Measurements from ENCODE around the gene FGF6.

The FGF6 gene

DNA sequence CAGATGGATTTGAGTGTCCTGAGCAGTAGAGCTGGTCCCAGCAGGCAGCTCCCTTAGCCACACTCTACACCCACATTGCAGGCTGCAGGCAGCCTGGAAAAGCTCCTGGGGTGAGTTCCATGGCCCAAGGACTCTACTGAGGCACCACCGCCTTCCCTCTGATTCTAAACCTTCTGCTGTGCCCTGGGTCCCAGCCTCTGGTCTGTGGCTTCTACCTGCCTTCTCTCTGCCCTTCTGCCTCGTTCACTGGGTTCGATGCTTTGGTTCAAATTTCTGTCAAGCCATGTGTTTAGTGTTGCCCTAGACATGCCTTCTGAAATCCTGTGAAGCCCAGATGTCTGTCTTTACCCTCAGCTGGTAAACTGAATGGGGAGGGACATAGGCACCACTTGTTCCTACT is 1.5 kb upstream of the FGF6 start:
- DNase-seq (ENCODE audit: low spot score): no peak

DNA sequence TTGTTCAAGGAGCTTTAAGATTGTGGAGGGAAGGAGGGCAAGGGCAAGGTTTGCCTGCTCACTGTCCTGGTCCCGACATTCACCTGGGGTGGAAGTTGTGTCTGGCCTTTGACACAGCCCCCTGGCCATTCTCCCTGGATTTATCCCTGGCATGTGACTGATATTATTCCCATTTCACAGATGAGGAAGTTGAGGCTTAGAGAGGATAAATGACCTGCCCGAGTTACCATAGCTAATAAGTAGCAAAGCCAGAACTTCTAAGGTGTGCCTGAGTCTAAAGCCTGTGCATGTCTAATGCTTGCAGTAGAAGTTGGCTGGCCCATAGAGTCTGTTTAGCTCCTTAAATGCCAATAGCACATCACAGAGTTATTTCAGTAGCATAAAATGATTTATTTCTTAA is 720 bp upstream of the FGF6 start:
- DNase-seq (ENCODE audit: low spot score): no peak

DNA sequence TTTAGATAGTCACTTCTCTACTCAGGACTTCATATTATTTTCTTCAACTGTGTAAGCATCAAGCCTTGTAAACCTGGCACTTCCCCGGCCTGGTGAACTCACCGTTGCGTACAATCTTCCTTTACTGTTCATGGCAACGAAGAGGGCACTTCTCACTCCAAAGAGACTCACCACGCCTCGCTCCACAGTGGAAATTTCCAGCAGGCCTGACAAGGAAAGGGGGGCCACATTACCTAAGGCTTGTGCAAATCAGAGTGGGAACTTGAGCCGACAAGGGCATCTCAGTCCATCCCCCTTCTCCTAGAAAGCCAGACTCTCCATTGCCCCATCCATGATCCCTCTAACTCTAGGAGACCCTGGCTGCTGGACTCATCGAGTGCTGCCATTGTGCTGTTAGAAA is 1.6 kb downstream of the FGF6 start:
- DNase-seq (ENCODE audit: low spot score): no peak

DNA sequence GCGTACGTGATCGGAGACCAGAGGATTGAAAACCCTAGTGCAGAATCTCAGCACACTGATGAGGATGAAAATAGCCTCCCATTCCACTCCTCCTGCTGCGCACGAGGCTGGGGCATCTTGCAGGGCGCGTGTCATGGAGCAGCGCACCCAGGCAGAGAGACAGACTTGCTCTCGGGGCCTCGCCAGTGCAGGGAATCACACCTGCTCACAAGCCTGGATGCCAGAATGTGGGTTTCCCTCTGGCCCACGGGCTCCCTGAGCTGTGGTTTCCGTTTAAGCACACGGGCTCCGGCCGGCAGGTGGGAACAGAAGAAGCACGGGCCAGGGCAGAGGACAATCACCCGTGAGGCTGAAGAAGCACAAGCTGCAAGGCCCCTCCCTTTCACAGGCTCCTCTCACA is 2.0 kb downstream of the FGF6 start:
- DNase-seq (ENCODE audit: low spot score): no peak

DNA sequence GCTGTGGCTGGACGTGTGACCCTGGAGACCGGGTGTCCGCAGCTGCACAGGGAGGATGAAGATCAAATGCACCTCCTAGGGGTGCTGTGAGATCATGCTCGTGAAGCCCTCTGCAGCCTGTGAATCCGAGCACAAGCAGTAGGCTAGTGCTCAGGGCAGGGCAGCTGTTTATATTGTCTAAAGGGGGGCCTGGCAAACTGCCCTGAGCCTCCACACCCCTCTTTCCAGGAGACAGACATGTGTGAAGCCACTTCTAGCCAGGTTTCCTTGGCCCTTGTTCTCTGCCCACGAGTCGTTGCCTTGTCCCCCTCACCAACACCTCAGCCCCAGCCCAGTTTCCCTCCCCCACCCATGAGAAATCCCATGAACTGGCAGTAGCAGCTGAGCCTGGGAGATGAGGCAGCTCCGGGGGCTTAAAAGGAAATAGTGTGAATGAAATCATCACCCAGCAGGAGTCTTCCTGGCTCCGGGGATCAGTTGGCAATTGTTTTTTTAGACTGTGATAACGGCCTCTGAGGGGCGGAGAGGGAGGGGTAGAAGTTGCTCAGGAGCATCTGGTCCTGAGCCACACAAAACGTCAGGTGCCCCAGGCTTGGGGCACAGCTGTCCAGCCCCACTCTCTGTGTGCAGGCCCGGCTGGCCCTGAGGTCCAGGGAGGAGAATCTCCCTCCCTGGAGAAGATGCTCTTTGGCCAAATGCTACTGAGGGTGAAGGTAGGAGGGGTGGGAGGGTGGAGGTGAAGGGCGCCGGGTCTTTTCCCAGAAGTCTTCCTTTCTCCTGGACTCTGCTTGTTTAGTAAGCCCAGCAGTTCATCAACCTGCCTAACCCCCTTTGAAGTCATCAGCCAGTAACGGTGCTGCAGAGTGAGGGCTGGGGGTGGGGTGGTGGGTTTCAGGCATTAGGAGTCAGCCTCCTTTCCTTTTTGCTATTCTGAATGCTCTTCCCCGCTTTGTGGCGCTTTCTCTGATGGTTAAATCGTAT is 4.0 kb downstream of the FGF6 start:
- DNase-seq (ENCODE audit: low spot score): no peak

DNA sequence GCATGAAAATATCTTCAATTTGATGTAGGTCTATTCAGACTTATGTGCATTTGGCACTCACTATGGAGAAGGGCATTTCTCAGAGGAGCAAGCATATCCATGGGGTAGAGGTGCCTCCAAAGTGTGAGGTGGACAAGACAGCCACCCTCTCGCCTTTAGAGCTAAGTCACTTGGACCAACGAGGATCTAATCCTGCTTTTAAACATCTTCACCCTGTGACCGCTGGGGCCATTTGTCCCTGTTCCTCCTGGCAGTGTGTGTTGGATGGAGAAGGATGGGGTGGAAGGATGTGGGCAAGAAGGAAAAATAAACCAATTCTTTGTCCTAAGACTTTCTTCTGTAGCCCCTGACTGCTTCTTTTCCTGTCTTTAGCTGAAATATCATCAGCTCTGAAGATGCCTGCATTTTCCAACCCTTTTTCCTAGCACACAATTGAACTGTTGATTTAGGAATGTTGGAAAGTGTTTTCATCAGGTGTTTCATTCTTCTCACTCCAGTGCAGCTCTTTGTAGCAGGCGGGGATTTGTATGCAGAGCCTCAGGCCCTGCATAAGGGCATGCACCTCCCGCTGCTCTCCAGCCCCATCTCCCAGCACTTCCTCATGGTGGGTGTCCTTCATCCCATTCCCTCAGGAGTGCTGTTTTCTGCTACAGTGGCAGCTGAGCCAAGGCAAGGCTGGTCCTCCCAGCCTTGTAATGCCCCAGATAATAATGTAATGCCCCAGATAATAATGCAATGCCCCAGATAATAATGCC is 5.3 kb downstream of the FGF6 start:
- DNase-seq (ENCODE audit: low spot score): no peak

DNA sequence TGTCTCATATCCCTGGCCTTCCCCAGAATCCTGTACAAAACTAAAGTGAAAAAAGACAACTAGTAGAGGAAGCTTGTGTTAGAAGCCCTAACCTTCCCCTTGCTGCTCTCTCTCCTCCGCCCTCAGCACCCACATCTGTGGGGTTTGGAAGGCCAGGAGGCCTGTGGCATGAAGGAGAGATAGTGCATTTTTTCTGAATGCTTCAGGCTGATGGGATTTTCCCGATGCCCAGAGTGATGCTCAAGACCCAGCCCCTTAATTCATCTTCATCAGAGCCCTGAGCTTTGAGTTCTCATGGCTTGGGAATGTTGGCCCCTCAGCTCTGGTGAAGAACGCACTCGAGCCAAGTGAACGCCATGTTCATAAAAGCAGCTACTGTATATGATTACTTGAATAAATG is 5.9 kb downstream of the FGF6 start:
- DNase-seq (ENCODE audit: low spot score): no peak

DNA sequence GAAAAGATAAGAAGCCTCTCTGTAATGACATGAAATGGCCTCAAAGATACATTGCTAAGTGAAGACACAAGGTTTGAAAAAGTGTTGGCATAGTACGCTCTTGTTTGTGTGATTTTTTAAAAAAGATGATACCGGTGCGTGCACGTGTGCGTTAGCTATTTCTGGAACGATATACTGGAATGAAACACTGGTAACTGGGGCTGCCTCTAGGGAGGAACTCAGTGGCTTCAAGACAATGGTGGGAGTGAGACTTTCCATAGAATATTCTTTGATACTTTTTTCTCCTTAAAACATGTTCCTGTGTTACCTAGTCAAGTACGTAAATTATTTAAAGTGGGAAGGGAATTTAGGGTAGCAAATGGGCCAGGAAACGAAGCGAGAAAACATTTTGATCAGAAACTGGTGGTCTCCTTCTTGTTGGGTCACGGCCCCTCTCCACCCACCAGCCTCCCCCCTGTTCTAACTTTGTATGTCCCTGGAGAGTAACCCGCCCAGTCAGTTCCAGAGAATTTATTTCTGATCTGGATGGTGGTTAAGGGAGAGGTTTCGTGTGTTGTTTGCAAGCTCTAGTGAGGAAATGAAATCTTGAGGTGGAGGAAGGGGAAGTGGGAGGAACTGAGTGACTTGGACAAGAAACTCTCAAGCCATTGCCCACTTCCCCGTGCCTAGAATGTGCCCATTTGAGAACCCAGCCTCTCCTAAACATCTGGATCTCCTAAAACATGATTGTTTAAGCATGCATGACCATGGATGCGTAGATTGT is 6.6 kb downstream of the FGF6 start:
- peak; percentile 37 for DNase-seq (ENCODE audit: low spot score)

DNA sequence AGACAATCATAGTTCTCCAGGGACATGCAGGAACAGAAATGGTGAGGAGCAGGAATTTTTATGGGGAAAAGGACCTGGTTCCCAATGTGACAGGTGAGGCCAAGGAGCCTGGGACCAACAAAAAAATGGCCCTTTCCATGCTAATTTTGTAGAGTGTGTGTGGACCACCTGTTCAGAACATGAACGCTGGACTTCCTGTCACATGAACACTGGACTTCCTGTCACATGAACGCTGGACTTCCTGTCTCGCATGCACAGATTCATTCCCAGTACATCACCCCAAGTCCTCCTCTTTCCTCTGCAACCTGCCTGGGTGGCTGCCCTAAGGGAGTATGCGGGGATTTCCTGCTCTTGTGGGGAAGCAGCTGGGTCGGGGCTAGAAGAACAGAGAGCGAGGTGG is 10.1 kb downstream of the FGF6 start:
- DNase-seq (ENCODE audit: low spot score): no peak

DNA sequence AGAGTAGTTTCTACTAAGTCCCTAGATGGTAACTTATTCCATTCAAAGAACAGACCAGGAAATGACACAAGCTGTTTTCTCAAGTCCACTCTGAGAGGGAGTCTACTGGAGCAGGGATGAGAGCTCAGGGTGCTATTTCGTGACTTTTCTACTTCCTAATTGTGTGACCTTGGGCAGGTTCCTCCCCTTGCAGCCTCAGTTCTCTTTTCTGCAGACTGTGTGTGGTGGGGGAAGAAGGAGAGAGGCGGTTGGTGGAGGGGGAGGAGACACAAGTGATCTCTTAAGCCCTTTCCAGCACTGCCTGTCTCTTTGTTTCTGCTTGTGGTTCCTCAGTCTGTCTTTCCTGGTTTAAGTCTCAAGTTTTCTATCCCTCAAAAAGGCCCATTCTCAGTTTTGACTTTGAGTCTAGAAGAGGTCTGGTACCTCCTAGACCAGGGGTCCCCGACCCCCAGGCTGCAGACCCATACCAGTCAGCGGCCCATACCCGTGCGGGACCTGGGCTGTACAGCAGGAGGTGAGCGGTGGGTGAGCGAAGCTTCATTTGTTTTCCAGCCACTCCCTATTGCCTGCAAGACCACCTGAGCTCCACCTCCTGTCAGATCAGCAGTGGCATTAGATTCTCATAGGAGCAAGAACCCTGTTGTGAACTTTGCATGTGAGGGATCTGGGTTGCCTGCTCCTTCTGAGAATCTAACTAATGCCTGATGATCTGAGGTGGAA is 10.7 kb downstream of the FGF6 start:
- DNase-seq (ENCODE audit: low spot score): no peak

DNA sequence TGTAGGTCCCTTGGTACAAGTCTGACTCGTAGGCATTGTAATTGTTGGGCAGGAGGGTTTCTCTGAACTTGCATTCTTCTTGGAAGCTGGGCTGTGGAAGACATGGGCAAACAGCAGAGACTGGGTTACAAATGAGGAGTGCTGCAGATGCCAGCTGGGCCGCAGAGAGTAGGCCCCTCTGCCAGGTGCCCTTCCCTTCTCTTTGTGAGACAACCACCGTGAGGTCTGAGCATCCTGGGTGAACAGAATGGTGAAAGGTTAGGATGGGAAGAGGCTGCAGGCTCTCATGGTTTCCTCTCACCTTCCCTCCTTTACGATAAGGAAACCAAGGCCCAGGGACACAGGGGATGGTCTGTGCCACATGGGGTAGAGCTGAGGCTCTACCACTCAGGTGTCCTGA is 11.3 kb downstream of the FGF6 start:
- DNase-seq (ENCODE audit: low spot score): no peak

DNA sequence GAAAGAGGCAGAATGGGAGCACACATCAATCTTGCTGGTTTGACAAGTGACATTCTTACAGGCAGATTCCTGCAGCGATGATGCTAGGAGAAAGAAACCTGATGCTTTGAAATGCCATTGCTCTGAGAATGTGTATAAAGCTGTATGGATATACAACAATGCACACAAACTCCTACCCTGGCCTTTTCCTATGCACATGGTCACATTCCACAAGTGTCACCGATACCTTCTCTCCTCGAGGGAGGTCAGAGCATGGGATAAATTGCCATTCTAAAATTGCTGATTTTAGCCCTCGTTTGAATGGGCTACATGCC is 11.9 kb downstream of the FGF6 start:
- DNase-seq (ENCODE audit: low spot score): no peak

DNA sequence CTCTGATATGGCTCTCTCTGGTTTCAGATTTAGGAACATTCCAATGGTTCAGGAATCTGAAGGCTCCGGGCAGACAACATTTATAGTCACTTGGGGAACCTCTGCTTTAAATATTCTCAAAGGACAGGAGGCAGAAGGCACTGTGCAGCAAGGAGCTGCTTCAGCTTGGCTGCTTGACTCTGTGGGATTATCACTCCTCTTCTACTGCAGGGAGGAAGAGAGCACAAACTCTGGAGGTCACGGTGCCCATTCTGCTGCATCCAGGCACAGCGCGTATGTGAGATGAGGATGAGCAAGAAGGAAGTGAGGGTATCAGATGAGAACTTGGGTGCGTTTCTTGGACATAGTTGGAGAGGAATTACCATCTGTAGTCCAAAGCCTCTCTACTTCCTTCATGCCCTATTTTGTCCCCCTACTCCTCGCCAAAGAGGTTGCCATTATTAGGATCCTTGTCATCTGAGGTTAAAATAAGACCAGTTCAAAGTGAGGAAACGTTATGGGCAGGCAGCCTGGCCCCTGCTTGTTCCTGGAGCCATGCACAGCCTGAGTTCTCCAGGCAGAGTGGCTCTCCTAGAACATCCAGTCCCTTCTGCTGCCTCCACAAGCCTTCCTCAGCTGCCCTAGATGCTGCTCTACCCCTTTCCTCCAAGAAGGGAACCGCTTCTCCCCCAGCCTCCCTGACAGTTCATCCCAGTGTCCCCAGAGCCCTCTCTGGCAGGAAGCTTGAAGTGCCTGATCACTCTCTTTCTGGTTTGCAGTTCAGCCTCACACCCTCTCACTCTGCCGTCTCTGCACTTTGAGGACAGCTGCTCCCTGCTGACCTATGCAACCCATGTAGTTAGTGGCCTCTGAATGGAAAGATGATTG is 12.5 kb downstream of the FGF6 start:
- no peak for DNase-seq (ENCODE audit: low spot score)

DNA sequence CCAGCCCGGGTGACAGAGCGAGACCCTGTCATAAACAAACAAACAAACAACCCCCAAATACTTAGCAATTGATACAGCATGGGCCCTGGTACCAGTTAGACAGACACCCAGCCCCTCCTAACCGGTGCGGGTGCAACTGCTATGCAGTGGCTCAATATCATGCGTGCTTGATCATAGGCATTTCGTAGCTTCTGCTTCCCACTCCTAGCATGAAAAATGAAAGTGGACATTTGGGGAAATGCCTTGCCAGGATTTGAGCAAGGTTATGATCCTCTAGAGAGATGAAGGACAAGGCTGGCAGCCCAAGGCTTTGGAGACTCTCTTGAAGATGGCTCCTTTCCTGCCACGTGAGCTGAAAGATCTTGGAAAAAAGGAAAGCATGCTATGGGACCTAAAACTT is 13.7 kb downstream of the FGF6 start:
- no peak for DNase-seq (ENCODE audit: low spot score)

DNA sequence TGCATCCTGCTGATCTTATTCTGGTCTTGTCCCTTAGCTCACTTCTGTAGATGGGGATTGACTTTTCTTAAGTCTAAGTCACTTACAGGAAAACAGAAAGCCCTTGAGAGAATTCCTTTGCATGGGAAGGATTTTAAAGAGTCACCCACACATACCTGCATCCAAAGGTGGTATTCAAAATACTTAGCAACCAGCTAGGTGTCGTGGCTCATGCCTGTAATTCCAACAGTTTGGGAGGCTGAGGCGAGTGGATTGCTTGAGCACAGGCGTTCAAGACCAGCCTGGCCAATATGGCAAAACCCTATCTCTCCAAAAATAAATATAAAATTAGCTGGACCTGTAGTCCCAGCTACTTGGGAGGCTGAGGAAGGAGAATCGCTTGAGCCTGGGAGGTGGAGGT is 14.2 kb downstream of the FGF6 start:
- no peak for DNase-seq (ENCODE audit: low spot score)

DNA sequence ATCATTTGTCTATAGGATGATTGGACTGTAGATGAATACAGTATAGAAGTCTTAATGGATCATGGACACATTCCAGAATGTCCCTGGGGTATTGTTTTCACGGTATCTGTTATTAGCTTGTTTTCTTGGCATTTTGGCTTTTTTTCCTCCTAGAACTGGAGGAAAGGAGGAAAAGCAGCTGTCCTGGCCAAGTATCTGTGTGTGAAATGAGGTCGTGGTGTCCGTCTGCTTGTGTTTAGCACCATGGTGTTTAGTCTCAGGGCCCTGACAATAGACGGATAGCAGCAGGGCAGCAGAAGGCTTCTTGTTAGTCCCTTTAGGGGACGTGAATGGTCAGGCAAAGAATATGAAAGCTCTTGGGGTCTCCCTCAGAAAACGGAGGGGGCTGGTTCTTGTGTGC is 21.2 kb downstream of the FGF6 start:
- no peak for DNase-seq (ENCODE audit: low spot score)

DNA sequence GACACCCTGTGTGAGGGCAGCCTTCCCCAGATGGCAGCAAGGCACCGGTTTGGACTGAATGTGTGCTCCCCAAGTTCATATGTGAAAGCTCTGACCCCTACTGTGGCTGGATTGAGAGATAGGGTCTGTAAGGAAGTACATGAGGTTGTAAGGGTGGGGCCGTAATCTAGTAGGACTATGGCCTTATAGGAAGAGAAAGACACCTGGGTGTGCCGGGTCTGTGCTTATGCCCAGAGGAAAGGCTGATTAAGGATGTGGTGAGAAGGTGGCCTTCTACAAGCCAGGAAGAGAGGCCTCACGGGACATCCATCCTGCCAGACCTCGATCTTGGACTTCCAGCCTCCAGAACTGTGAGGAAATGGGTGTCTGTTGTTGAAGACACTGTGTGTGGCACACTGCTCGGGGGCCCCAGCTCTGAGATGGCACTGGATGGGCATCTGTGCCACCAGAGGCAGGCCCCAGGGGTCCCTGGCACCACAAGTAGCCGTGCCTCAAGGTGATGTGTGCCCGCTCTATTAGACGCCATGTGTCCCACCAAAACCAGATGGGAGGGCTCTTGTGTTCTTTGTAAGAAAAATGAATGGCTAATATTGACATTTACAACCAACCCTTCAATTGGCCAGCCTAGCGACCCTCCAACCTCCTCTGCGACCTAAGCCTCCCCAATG is 22.0 kb downstream of the FGF6 start:
- DNase-seq (ENCODE audit: low spot score): no peak

DNA sequence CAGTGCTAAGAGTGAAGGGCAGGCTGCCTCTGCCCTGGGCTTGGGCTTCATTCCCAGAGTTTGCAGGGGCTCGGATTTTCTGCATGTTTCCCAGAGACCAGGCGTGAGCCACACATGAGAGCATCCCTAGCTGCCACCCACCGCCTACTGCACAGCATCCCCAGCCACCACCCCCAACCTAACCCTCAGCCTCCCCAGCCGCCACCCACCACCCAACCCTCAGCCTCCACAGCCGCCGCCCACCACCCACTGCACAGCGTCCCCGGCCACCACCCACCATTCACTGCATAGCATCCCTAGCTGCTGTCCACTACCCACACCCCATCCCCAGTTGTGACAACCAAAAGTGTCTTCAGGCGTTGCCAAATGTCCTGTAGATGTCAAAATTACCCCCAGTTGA is 22.6 kb downstream of the FGF6 start:
- no peak for DNase-seq (ENCODE audit: low spot score)

DNA sequence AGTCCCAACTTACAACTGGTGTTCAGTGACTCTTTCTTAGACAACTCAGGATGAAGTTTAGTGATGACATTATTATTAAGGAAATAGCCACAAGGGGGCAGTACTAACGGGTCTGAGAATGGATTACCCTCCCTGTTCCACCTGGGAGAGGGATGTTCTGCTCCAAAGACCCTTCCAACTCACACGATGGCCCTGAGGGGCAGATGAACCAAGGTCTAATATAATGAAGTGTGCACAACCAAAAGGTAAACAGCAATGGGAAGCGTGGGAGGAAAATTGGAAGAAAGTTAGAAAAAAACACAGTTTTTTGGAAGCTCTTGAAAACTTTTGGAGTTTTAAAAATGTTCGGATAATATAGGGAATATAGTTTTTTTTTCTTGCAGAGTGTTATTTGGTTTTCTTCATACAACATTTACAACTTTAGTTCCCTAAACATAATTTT is 24.0 kb downstream of the FGF6 start:
- DNase-seq (ENCODE audit: low spot score): peak; percentile 51

DNA sequence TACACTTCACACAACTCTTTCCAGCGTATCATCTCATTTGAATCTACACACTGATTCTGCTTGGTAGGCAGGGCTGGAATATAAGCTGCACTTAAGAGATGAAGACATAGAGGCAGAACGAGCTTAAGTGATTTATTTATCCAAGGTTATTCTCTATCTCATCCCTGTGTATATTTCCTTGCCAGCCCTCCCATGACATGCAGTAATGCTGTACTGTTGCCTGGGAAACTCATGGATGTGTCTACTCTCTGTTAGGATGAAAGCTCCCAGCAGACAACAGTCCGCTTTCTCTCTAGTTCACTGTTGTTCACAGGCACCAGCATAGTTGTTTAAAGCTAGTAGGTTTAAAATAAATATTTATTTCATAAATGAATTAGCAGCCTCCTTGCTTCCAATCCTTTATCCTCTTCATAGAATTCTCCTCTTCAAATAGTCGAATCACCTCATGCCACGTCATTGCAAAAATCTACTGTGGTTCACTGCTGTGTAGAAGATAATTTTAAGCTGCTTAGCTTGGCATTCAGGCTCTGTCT is 25.4 kb downstream of the FGF6 start:
- no peak for DNase-seq (ENCODE audit: low spot score)

All from germinal center (tissue), 1 donor.